Testis (tissue), 3 donors: Measurements from ENCODE around the gene DENND1A. TPM values are rescaled to one million over a fixed set of nuclear protein-coding genes. Genes with fewer than 3 reads are reported as not detected.

Experiments used
- DNase-seq: peaks from one replicate; pipeline ENCODE4 v3.0.0-alpha.2; 2019
- H3K27ac ChIP-seq, 2 donors: fragments of 200-600 bp; sonication (generic); one replicate each; pipeline ENCODE4 v1.5.1; 2019
- H3K27me3 ChIP-seq: fragments of 200-600 bp; sonication (generic); one replicate; pipeline ENCODE4 v1.5.1; 2019
- H3K36me3 ChIP-seq: fragments of 200-600 bp; sonication (generic); one replicate; pipeline ENCODE4 v1.5.1; 2017; ENCODE audit warnings: low read depth; ENCODE audit errors: missing control alignments
- H3K4me1 ChIP-seq: fragments of 200-600 bp; sonication (generic); one replicate; pipeline ENCODE4 v1.5.1; 2019
- H3K4me3 ChIP-seq, 2 donors: fragments of 200-600 bp; sonication (generic); one replicate each; pipeline ENCODE4 v1.5.1; 2017 to 2019
- H3K9me3 ChIP-seq: fragments of 200-600 bp; sonication (generic); one replicate; pipeline ENCODE4 v1.5.1; 2017
- CTCF ChIP-seq, 3 experiments: fragments of 450-650 bp in 2 of 3; fragments of 200-600 bp in 1 of 3; sonication (generic) in 1 of 3; IDR thresholded peaks; one replicate each; pipeline ENCODE4 v1.5.1; 2016 to 2019; ENCODE audit warnings: antibody characterized with exemption in 3 of 3, mild to moderate bottlenecking in 2 of 3, moderate library complexity in 1 of 3
- POLR2A ChIP-seq: fragments of 450-650 bp; IDR thresholded peaks from one replicate; pipeline ENCODE4 v1.6.1; 2017; ENCODE audit warnings: antibody characterized with exemption, mild to moderate bottlenecking, moderate library complexity
- WGBS, 2 donors: methylation state at CpG; one replicate each; pipeline ENCODE4 v1.1.5; 2018; 5-methylcytosine and 5-hydroxymethylcytosine counted together
- intact Hi-C: fragments of 100-400 bp; cut with DNase I; formaldehyde crosslinking; loops from one replicate; pipeline ENCODE4 v1.15.1; 2023; ENCODE audit warnings: low total_unique reads
- polyA plus RNA-seq: library from polyadenylated mRNA; stranded (reverse); fragments of 350-450 nt; fragmentation: Illumina TruSeq; extraction: RNeasy Lipid Tissue Mini Kit (QIAGEN cat#74804); gene quantifications from one replicate; pipeline ENCODE4 v1.2.3, GENCODE V29; 2014; ENCODE audit warnings: low read depth, low replicate concordance; ENCODE audit not compliant: insufficient read depth
- total RNA-seq, 2 donors: library from RNA; depleted of rRNA; stranded (reverse); fragments of >200 nt; gene quantifications; one replicate each; pipeline ENCODE4 v1.2.3, GENCODE V29; 2016

The DENND1A gene
- total and polyA plus RNA-seq, 3 donors from 2014 or later: 20.3 to 47.4 (median 44.9) TPM

DNA sequence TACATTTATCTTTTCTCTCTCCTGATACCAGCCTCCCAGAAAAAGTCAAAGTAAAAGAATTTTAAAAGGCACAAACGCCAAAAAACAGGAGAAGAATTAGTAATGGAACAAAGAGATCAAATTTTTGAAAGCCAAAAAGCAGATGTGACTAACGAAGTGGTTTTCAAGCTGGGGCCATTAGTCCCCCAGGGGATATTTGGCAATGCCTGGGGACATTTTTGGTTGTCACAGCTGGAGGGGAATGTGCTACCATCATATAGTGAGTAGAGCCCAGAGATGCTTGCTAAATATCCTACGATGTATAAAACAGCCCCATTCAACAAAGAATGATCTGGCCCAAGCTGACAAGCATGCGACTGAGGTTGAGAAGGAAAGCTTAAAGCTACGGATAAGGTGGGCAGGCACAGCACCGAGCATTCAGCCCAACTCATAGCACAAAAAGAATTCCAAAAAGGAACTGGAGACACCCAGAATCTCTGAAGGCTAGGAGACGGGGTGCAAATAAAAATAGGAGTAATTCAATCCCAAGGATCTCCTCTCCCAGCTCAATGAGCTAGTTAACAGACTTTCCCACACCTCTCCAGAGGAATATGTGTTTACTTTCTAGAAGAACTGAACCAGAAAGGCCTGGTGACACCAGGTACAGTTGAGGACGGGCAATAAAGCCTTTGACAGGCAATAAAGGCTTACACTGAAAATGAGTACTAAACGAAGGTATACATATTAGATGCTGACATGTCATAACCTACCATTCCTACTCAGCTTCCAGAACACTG, 269.0 kb downstream of the DENND1A start:
- DNase-seq: no peak
- intact Hi-C loops: no loop called here
- Histone ChIP-seq H3K4me3 (no peak overlapping the region), H3K27me3 (no peaks in the 10 kb centered on the region), H3K4me1 (peaks cover 11% of the 10 kb centered on the region), H3K27ac (no peak overlapping the region), H3K36me3 (no peaks in the 10 kb centered on the region), H3K9me3 (no peaks in the 10 kb centered on the region)
- TF ChIP-seq POLR2A (no peak), CTCF (IDR thresholded peaks at IDR 0.05) (no peak)
- WGBS, 2 donors: 86 to 94% methylated on average over 9 of the region's 9 CpGs

DNA sequence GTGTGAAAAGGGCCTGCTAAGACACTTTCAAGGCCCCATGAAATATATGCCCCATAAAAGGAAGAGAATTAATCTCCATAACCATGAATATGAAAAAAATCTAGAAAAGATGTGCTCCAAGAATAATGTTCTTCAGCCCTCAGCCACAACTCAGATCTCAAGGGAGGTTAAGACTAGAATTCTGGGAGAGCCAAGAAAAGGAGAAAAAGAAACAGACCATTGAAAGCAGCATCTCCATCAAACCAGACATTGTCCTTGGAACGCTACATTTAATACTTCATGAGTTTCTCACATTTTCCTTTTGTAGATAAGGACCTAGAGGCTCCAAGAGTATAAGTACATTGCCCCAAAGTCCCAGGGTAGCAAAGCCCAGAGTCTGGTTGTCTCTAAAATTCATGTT, 270.6 kb downstream of the DENND1A start:
- H3K4me3 ChIP-seq: no peak overlapping the region
- TF ChIP-seq POLR2A (no peak), CTCF (IDR thresholded peaks at IDR 0.05) (no peak)
- intact Hi-C loops: no loop called here
- no peaks in the 10 kb centered on the region for H3K27me3 ChIP-seq
- 48 to 60% methylated on average over 1 of the region's 1 CpG for WGBS, 2 donors
- DNase-seq: no peak
- no peaks in the 10 kb centered on the region for H3K36me3 ChIP-seq
- peaks cover 24% of the 10 kb centered on the region for H3K4me1 ChIP-seq
- H3K9me3 ChIP-seq: no peaks in the 10 kb centered on the region
- no peak overlapping the region for H3K27ac ChIP-seq

- H3K4me1 ChIP-seq: peaks cover 28% of the 10 kb centered on the region
- 82 to 92% methylated on average over 3 of the region's 3 CpGs for WGBS, 2 donors
- DNase-seq: no peak
- TF ChIP-seq POLR2A: no peak
- no peak for TF ChIP-seq CTCF (IDR thresholded peaks at IDR 0.05)
- intact Hi-C loops: no loop called here
- H3K4me3 ChIP-seq: no peak overlapping the region
- no peaks in the 10 kb centered on the region for H3K36me3 ChIP-seq
- no peaks in the 10 kb centered on the region for H3K9me3 ChIP-seq
- H3K27ac ChIP-seq: no peak overlapping the region
- no peaks in the 10 kb centered on the region for H3K27me3 ChIP-seq
These were observed 271.1 kb downstream of the DENND1A start for GRCh38 chr9:123658792-123659191.

- H3K36me3 ChIP-seq: no peaks in the 10 kb centered on the region
- no peaks in the 10 kb centered on the region for H3K27me3 ChIP-seq
- no peak for DNase-seq
- intact Hi-C loops: no loop called here
- H3K4me3 ChIP-seq: no peak overlapping the region
- no peak overlapping the region for H3K27ac ChIP-seq
- TF ChIP-seq POLR2A (no peak), CTCF (IDR thresholded peaks at IDR 0.05) (no peak)
- no peaks in the 10 kb centered on the region for H3K9me3 ChIP-seq
- WGBS, 2 donors: 85 to 86% methylated on average over 4 of the region's 4 CpGs
- H3K4me1 ChIP-seq: peaks cover 28% of the 10 kb centered on the region
These were observed 272.0 kb downstream of the DENND1A start for GRCh38 chr9:123657941-123658340.

DNA sequence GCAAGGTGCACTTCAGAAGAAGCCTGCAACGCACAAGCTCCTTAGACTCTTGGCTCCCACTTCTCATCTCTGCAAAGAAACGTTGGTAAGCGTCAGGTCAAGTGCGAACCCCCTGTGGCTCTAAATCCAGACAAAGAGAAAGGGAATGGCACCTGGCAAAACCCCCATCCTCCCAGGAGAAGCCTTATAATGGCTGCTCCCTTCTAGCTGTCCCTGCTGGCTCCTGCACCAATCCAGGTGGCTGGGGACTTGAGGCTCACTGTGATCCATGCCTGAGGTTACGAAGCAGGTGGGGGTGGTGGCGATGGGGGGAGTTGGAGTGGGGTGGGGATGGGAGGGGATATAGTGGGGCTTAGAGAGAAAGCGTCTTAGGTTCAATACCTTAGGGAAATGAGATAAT, 272.8 kb downstream of the DENND1A start:
- H3K36me3 ChIP-seq: no peaks in the 10 kb centered on the region
- no peak for DNase-seq
- no peaks in the 10 kb centered on the region for H3K9me3 ChIP-seq
- H3K4me3 ChIP-seq: no peak overlapping the region
- no peaks in the 10 kb centered on the region for H3K27me3 ChIP-seq
- H3K27ac ChIP-seq: no peak overlapping the region
- WGBS, 2 donors: 89 to 100% methylated on average over 7 of the region's 7 CpGs
- no peak for TF ChIP-seq POLR2A
- no peak for TF ChIP-seq CTCF (IDR thresholded peaks at IDR 0.05)
- intact Hi-C loops: no loop called here
- peaks cover 28% of the 10 kb centered on the region for H3K4me1 ChIP-seq
